Measurements from ENCODE around the gene PLXDC1. TPM values are rescaled to one million over a fixed set of nuclear protein-coding genes. Genes with fewer than 3 reads are reported as not detected.

Gene PLXDC1
- total and polyA plus RNA-seq, 12 donors = 7.3 to 21.3 (median 11.2) TPM

GRCh38 chr17:39077252-39077651 is 74.2 kb downstream of the PLXDC1 start:
- peaks cover 7 to 27% (median 19%) of the 10 kb centered on the region in 9 donors for H3K4me1 ChIP-seq
- DNase-seq (no peak), ATAC-seq (no peak)
- TF ChIP-seq CTCF (IDR thresholded peaks at IDR 0.05) = no peak
- 97 to 98% methylated on average over 4 of the region's 4 CpGs for WGBS, 2 donors
- intact Hi-C loops (cut with DNase I) = loop anchor here in 2 of 10 donors (5.0 kb wide), 2 partner anchors 50 to 60 kb away; no protein-coding TSS in a partner anchor
- H3K27ac ChIP-seq = no peak overlapping the region
- peaks cover 0 to 4% (median 0%) of the 10 kb centered on the region in 7 donors for H3K27me3 ChIP-seq
- peaks cover 0 to 53% (median 0%) of the 10 kb centered on the region in 9 donors for H3K36me3 ChIP-seq
- H3K4me3 ChIP-seq = no peak overlapping the region
- H3K9me3 ChIP-seq = no peaks in the 10 kb centered on the region

- no peak for DNase-seq
- ATAC-seq = no peak
- no peak for TF ChIP-seq CTCF (IDR thresholded peaks at IDR 0.05)
- Histone ChIP-seq H3K27me3 (peaks cover 0 to 4% (median 0%) of the 10 kb centered on the region in 7 donors), H3K4me1 (peaks cover 0 to 2% (median under 1%) of the 10 kb centered on the region in 9 donors), H3K9me3 (no peaks in the 10 kb centered on the region), H3K27ac (no peak overlapping the region), H3K36me3 (peaks cover 0 to 60% (median 0%) of the 10 kb centered on the region in 9 donors), H3K4me3 (no peak overlapping the region)
- WGBS, 2 donors = 94 to 95% methylated on average over 2 of the region's 2 CpGs
- intact Hi-C loops (cut with DNase I) = loop anchor here in 2 of 10 donors (5.0 kb wide), 2 partner anchors 47 to 63 kb away; no protein-coding TSS in a partner anchor
Observed at GRCh38 chr17:39074676-39075075, 76.8 kb downstream of the PLXDC1 start.

- Histone ChIP-seq H3K4me3 (no peak overlapping the region), H3K36me3 (peaks cover 0 to 59% (median 0%) of the 10 kb centered on the region in 9 donors), H3K4me1 (peaks cover 0 to 4% (median 0%) of the 10 kb centered on the region in 9 donors), H3K27ac (no peak overlapping the region), H3K9me3 (no peaks in the 10 kb centered on the region), H3K27me3 (peaks cover 0 to 4% (median 0%) of the 10 kb centered on the region in 7 donors)
- DNase-seq (no peak), ATAC-seq (no peak)
- intact Hi-C loops (cut with DNase I) = no loop called here
- no peak for TF ChIP-seq CTCF (IDR thresholded peaks at IDR 0.05)
- 68 to 88% methylated on average over 1 of the region's 1 CpG for WGBS, 2 donors
Observed at GRCh38 chr17:39073916-39074315, 77.5 kb downstream of the PLXDC1 start.

GRCh38 chr17:39073353-39073752 is 78.1 kb downstream of the PLXDC1 start:
- no peak for DNase-seq
- no peak for TF ChIP-seq CTCF (IDR thresholded peaks at IDR 0.05)
- H3K27ac ChIP-seq = no peak overlapping the region
- intact Hi-C loops (cut with DNase I) = no loop called here
- no peak for ATAC-seq
- 95 to 97% methylated on average over 3 of the region's 3 CpGs for WGBS, 2 donors
- H3K36me3 ChIP-seq = peaks cover 0 to 55% (median 0%) of the 10 kb centered on the region in 9 donors
- H3K4me3 ChIP-seq = no peak overlapping the region
- peaks cover 0 to 4% (median 0%) of the 10 kb centered on the region in 9 donors for H3K4me1 ChIP-seq
- no peaks in the 10 kb centered on the region for H3K9me3 ChIP-seq
- peaks cover 0 to 4% (median 0%) of the 10 kb centered on the region in 7 donors for H3K27me3 ChIP-seq
